Cardiac ventricle fibroblast (primary cell): ENCODE measurements around the gene CASP2. TPM values are rescaled to one million over a fixed set of nuclear protein-coding genes. Genes with fewer than 3 reads are reported as not detected.

Experiments used
- total RNA-seq: library from RNA; depleted of rRNA; stranded (reverse); fragments of >200 nt; gene quantifications from 2 replicates; pipeline ENCODE4 v1.2.3, GENCODE V29; 2015

CASP2 gene
- total RNA-seq, result 6.5 and 7.6 TPM in 2 replicates

GRCh38 chr7:143287935-143288826 lies at the start of gene CASP2:
Gene CASP2, plus strand, starts transcription at chr7:143288351. Its CDS starts 105 bp downstream, at chr7:143288456.

DNA sequence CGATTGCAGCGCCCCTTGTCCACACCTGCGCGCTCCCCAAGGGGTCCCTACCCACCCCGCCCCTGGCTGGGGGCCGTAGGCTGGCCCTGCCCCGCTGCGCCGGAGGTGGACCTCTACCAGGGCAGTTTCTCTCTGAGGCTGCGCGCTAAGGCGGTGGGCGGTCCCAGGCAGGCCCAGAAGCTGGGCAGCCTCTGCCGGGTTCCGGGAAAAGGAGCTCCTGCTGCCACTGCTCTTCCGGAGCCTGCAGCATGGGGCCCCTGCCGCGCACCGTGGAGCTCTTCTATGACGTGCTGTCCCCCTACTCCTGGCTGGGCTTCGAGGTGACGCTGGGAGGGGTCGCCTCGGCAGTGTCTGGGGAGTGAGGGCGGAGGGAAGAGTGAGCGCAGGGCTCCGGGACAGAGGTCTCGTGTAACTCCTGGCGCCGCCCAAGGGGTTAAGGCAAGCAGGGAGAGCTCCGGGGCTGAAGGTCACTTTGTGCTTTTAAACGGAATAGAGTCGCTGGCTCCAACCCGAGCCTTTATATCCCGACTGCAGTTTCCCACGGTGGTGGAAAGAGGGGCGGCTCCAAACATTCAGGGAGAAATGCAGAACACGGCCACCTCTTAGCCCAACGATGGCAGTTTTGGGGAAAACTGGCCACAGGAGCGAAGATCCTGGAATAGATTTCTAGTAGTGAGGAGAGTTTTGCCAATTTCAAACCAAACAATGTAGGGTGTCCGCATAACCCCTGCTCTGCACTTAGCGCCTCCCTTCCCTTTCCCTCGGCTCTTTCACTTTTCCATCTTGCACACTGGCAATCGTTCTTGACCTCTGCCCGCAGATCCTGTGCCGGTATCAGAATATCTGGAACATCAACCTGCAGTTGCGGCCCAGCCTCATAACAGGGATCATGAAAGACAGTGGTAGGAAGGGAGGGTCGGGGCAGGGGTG lies 24.6 kb upstream of the CASP2 start, which contains the start of gene GSTK1:
TSS of gene GSTK1 (plus strand) at position 176 of the 930 bp plus-strand sequence. CDS start at position 249, 73 bp downstream.

GRCh38 chr7:143284591-143285469 lies 3.3 kb upstream of the CASP2 start, which contains the start of gene TMEM139:
Gene TMEM139, plus strand, starts transcription at chr7:143284958. Its CDS starts 1,000 bp downstream, at chr7:143285958.

GRCh38 chr7:143315776-143316175 lies 27.6 kb downstream of the CASP2 start, which contains the start of gene CLCN1:
Gene CLCN1, plus strand, starts transcription at chr7:143316111. Its CDS starts 102 bp downstream, at chr7:143316213.

Other genes starting within 250 kb of the CASP2 start
- not detected in 2 replicates for gene OR6V1, start 236.0 kb upstream of the CASP2 start, total RNA-seq
- not detected in 2 replicates for gene PIP, start 156.3 kb upstream of the CASP2 start, total RNA-seq
- not detected in 2 replicates for gene TAS2R39, start 104.9 kb upstream of the CASP2 start, total RNA-seq
- not detected in 2 replicates for gene TAS2R40, start 66.3 kb upstream of the CASP2 start, total RNA-seq
- 132 and 150 TPM in 2 replicates for gene GSTK1, start 24.9 kb upstream of the CASP2 start, total RNA-seq
- gene TMEM139, start 3.4 kb upstream of the CASP2 start, total RNA-seq, result 0.24 TPM in 1 of 2 replicates, not detected in the other
- not detected in 2 replicates for gene CLCN1, start 27.8 kb downstream of the CASP2 start, total RNA-seq
- 0.94 and 1.5 TPM in 2 replicates for gene FAM131B, start 74.4 kb downstream of the CASP2 start, total RNA-seq
- gene ZYX, start 93.0 kb downstream of the CASP2 start, total RNA-seq, result 120 and 135 TPM in 2 replicates
- gene EPHA1, start 120.5 kb downstream of the CASP2 start, total RNA-seq, result not detected in 2 replicates
- not detected in 2 replicates for gene TAS2R60, start 155.1 kb downstream of the CASP2 start, total RNA-seq
- gene TAS2R41, start 189.5 kb downstream of the CASP2 start, total RNA-seq, result not detected in 2 replicates